Epithelial cell of proximal tubule (primary cell): ENCODE measurements around the gene MRPS25. TPM values are rescaled to one million over a fixed set of nuclear protein-coding genes. Genes with fewer than 3 reads are reported as not detected.

Experiments used
- DNase-seq: peaks from one replicate; pipeline ENCODE4 v3.0.0-alpha.2; 2011; ENCODE audit warnings: low read depth
- H3K4me3 ChIP-seq: 2 replicates; pipeline ENCODE4 v1.5.1; 2011; ENCODE audit warnings: low read depth, mild to moderate bottlenecking, low read length
- CTCF ChIP-seq: conservative IDR thresholded peaks from 2 replicates; pipeline ENCODE4 v1.5.1; 2012; ENCODE audit warnings: low read depth, mild to moderate bottlenecking, low read length
- total RNA-seq: library from RNA; depleted of rRNA; stranded (reverse); fragments of >200 nt; gene quantifications from 2 replicates; pipeline ENCODE4 v1.2.3, GENCODE V29; 2015

Gene MRPS25
- total RNA-seq, 1 donor from 2014 or later = 27.0 TPM

GRCh38 chr3:15083252-15083651, 18.1 kb upstream of the MRPS25 start:
- no peak for DNase-seq
- H3K4me3 ChIP-seq = no peak overlapping the region
- TF ChIP-seq CTCF = no peak

GRCh38 chr3:15081960-15082664, 17.0 kb upstream of the MRPS25 start:
- TF ChIP-seq CTCF = no peak
- H3K4me3 ChIP-seq = no peak overlapping the region
- no peak for DNase-seq

- no peak for TF ChIP-seq CTCF
- no peak overlapping the region for H3K4me3 ChIP-seq
- no peak for DNase-seq
Measured at GRCh38 chr3:15079091-15079490, 14.0 kb upstream of the MRPS25 start.

GRCh38 chr3:15074500-15074899, 9.4 kb upstream of the MRPS25 start:
- H3K4me3 ChIP-seq = no peak overlapping the region
- TF ChIP-seq CTCF = no peak
- DNase-seq = no peak

- no peak overlapping the region for H3K4me3 ChIP-seq
- no peak for DNase-seq
- TF ChIP-seq CTCF = no peak
Measured at GRCh38 chr3:15071699-15072098, 6.6 kb upstream of the MRPS25 start.

GRCh38 chr3:15069441-15069840, 4.3 kb upstream of the MRPS25 start:
- TF ChIP-seq CTCF = no peak
- H3K4me3 ChIP-seq = no peak overlapping the region
- no peak for DNase-seq

GRCh38 chr3:15066467-15066866, 1.4 kb upstream of the MRPS25 start:
- H3K4me3 ChIP-seq = no peak overlapping the region
- TF ChIP-seq CTCF = no peak
- DNase-seq = no peak
